ENCODE measurements around the gene CCDC142.

The CCDC142 gene

DNA sequence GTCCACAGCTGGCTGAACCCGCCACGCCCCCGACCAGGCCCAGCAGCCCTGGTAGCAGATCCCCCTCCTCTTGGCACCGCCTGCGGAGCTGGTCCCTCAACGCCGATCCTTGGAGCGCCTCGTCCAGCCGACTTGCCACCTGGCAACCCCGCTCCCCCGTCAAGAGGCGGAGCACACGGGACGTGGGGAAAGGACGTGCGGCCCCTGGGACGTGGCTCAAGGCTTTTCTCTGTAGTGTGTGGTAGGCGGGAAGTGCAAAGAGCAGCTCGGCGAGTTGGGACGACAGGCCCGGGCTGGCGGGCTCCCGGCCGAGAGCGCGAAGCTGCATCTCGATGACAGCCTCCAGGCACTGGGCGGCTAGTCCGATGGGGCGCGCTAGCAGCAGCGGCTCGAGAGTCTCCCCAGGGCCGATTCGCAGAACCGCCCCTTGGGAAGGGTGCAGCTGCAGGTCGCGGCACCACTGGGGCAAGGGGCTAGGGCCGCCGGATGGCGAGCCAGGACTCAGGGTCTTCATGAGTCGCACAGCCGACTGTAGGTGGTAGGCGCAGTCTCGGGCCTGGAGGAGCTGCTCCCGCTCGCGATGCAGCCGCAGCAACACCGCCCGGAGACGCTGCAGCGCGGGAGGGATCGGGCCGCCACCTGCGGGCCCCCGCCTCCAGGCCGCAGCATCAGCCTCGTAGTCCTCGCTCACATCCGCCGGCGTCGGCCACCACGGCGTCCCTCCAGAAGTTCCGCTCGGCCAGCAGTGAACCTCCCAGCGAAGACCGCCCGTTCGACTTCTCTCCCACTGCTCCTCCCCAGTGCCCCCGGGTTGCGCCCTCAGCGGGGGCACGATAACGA is 617 bp downstream of the CCDC142 start:
- Histone ChIP-seq H3K4me3 (ENCODE audit: severe bottlenecking) (peak overlapping the region; percentile 67), H3K4me1 (ENCODE audit: insufficient read depth, poor library complexity, severe bottlenecking) (no peaks in the 10 kb centered on the region), H3K27me3 (ENCODE audit: insufficient read depth, poor library complexity, severe bottlenecking) (no peaks in the 10 kb centered on the region), H3K9me3 (ENCODE audit: severe bottlenecking) (no peaks in the 10 kb centered on the region), H3K36me3 (ENCODE audit: low read depth) (peaks cover 36% of the 10 kb centered on the region), H3K27ac (ENCODE audit: poor library complexity, severe bottlenecking) (peak overlapping the region; percentile 54)
- peak; percentile 46 for ATAC-seq (ENCODE audit: low read depth)
- TF ChIP-seq, protein P1, sequence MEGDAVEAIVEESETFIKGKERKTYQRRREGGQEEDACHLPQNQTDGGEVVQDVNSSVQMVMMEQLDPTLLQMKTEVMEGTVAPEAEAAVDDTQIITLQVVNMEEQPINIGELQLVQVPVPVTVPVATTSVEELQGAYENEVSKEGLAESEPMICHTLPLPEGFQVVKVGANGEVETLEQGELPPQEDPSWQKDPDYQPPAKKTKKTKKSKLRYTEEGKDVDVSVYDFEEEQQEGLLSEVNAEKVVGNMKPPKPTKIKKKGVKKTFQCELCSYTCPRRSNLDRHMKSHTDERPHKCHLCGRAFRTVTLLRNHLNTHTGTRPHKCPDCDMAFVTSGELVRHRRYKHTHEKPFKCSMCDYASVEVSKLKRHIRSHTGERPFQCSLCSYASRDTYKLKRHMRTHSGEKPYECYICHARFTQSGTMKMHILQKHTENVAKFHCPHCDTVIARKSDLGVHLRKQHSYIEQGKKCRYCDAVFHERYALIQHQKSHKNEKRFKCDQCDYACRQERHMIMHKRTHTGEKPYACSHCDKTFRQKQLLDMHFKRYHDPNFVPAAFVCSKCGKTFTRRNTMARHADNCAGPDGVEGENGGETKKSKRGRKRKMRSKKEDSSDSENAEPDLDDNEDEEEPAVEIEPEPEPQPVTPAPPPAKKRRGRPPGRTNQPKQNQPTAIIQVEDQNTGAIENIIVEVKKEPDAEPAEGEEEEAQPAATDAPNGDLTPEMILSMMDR (IDR thresholded peaks at IDR 0.05; ENCODE audit: poor library complexity, severe bottlenecking): no peak
- no peak for DNase-seq (ENCODE audit: low spot score)

DNA sequence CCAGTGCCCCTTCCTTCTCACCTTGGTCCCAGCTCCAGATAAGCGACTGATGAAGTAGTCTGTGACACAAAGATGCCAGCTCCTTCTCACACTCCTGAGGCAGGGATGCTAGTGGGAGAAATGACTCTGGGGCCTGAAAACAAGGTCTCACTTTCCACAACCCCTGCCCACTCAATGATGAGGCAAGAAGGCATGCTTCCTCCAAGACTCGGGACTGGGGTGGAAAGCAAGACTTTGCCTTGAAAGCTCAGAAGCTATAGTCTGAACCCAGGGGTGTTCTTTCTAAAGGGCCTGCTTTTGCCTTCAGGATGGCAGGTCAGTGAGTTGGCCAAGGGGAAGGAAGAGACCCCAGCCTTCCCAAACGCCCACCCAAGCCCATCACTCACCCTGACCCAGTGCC is 1.4 kb downstream of the CCDC142 start:
- H3K4me3 ChIP-seq (ENCODE audit: severe bottlenecking): peak overlapping the region; percentile 67
- H3K9me3 ChIP-seq (ENCODE audit: severe bottlenecking): no peaks in the 10 kb centered on the region
- peak overlapping the region; percentile 54 for H3K27ac ChIP-seq (ENCODE audit: poor library complexity, severe bottlenecking)
- DNase-seq (ENCODE audit: low spot score) (no peak), ATAC-seq (ENCODE audit: low read depth) (no peak)
- no peaks in the 10 kb centered on the region for H3K27me3 ChIP-seq (ENCODE audit: insufficient read depth, poor library complexity, severe bottlenecking)
- TF ChIP-seq, protein P1 (IDR thresholded peaks at IDR 0.05; ENCODE audit: poor library complexity, severe bottlenecking): no peak
- no peaks in the 10 kb centered on the region for H3K4me1 ChIP-seq (ENCODE audit: insufficient read depth, poor library complexity, severe bottlenecking)
- H3K36me3 ChIP-seq (ENCODE audit: low read depth): peaks cover 34% of the 10 kb centered on the region

DNA sequence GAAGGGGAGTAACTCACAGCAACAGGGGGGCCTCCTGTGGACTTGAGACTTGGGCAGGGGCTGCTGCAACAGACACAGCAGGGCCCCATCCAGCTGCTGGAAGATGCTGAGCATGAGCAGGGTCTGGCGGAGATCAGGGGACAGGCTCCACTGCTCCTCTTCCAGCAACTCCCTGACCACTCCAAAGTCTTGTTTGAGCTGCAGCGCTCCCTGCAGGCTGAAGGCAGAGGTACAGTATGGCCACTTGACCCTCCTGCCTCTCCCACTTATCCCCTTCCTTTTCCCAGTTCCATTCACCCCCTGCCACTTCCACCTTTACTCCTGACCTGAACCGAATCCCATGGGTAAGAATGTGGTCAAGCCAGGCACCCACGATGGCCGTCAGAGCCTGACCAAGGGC is 7.9 kb downstream of the CCDC142 start:
- Histone ChIP-seq H3K27ac (ENCODE audit: poor library complexity, severe bottlenecking) (no peak overlapping the region), H3K36me3 (ENCODE audit: low read depth) (peaks cover 35% of the 10 kb centered on the region), H3K27me3 (ENCODE audit: insufficient read depth, poor library complexity, severe bottlenecking) (no peaks in the 10 kb centered on the region), H3K4me1 (ENCODE audit: insufficient read depth, poor library complexity, severe bottlenecking) (peaks cover 3% of the 10 kb centered on the region), H3K9me3 (ENCODE audit: severe bottlenecking) (no peaks in the 10 kb centered on the region), H3K4me3 (ENCODE audit: severe bottlenecking) (no peak overlapping the region)
- DNase-seq (ENCODE audit: low spot score) (no peak), ATAC-seq (ENCODE audit: low read depth) (no peak)
- TF ChIP-seq, protein P1 (IDR thresholded peaks at IDR 0.05; ENCODE audit: poor library complexity, severe bottlenecking): no peak

DNA sequence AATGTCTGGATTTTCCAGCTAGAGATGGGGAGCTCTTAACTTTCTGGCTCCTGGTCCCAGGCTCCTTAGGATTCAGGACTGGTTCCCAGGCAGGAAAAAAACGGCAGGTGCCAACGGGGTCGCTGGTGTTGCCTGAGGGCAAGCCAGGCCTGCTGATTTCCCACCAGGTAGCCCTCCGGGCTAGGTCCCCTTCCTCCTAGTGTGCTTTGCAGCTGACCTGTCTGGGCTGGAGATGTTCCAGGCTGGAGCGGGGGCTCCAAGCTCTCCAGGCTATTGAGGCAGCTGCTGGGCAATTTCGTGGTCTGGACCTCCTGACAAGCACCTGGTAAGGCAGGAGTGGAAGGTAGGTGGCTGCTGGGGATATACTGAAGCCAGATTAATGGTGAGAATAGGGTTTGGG is 8.3 kb downstream of the CCDC142 start:
- no peak overlapping the region for H3K27ac ChIP-seq (ENCODE audit: poor library complexity, severe bottlenecking)
- no peaks in the 10 kb centered on the region for H3K27me3 ChIP-seq (ENCODE audit: insufficient read depth, poor library complexity, severe bottlenecking)
- H3K36me3 ChIP-seq (ENCODE audit: low read depth): peaks cover 31% of the 10 kb centered on the region
- no peak for DNase-seq (ENCODE audit: low spot score)
- no peak overlapping the region for H3K4me3 ChIP-seq (ENCODE audit: severe bottlenecking)
- TF ChIP-seq, protein P1 (IDR thresholded peaks at IDR 0.05; ENCODE audit: poor library complexity, severe bottlenecking): no peak
- H3K9me3 ChIP-seq (ENCODE audit: severe bottlenecking): no peaks in the 10 kb centered on the region
- peaks cover 3% of the 10 kb centered on the region for H3K4me1 ChIP-seq (ENCODE audit: insufficient read depth, poor library complexity, severe bottlenecking)
- no peak for ATAC-seq (ENCODE audit: low read depth)

DNA sequence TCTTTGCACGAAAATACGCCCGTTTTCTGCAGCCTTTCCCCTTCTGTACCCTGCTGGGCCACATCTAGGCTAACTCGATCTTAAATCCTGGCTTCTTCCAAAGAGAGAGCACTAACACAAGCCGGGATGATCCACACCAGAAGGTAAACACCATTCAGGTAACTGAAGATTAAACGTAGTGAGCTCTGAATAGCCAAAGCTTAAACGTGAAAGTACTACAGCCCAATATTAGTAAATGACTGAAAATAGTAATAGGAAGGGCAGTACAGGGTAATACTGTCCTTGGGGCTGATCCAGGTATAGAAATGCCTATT is 9.9 kb downstream of the CCDC142 start:
- Histone ChIP-seq H3K4me1 (ENCODE audit: insufficient read depth, poor library complexity, severe bottlenecking) (peaks cover 3% of the 10 kb centered on the region), H3K36me3 (ENCODE audit: low read depth) (peaks cover 25% of the 10 kb centered on the region), H3K27me3 (ENCODE audit: insufficient read depth, poor library complexity, severe bottlenecking) (no peaks in the 10 kb centered on the region), H3K27ac (ENCODE audit: poor library complexity, severe bottlenecking) (peak overlapping the region; percentile 90), H3K4me3 (ENCODE audit: severe bottlenecking) (peak overlapping the region; percentile 42), H3K9me3 (ENCODE audit: severe bottlenecking) (no peaks in the 10 kb centered on the region)
- ATAC-seq (ENCODE audit: low read depth): no peak; the same call in 1 of the 3 replicates
- DNase-seq (ENCODE audit: low spot score): no peak
- TF ChIP-seq, protein P1 (IDR thresholded peaks at IDR 0.05; ENCODE audit: poor library complexity, severe bottlenecking): no peak
